Right atrium auricular region (tissue), 2 donors: ENCODE data around the gene DNM2. TPM values are rescaled to one million over a fixed set of nuclear protein-coding genes. Genes with fewer than 3 reads are reported as not detected.

Experiments used
- DNase-seq: peaks from one replicate; pipeline ENCODE4 v3.0.0-alpha.2; 2019; ENCODE audit warnings: low spot score
- H3K27ac ChIP-seq, 2 donors: fragments of 200-600 bp; sonication (generic); 1 replicate in 1 of 2; 2 replicates in 1 of 2; pipeline ENCODE4 v1.5.1; 2016 to 2019
- H3K27me3 ChIP-seq, 2 donors: fragments of 200-600 bp; sonication (generic); one replicate each; pipeline versions ENCODE4 v1.5.1 to v1.6.0; 2017 to 2019
- H3K36me3 ChIP-seq: fragments of 200-600 bp; sonication (generic); one replicate; pipeline ENCODE4 v1.5.1; 2016
- H3K4me1 ChIP-seq, 2 donors: fragments of 200-600 bp; sonication (generic); one replicate each; pipeline versions ENCODE4 v1.5.1 to v1.6.0; 2017 to 2019
- H3K4me3 ChIP-seq, 2 donors: fragments of 200-600 bp; sonication (generic); 1 replicate in 1 of 2; 2 replicates in 1 of 2; pipeline ENCODE4 v1.5.1; 2017 to 2019; ENCODE audit warnings: mild to moderate bottlenecking in 1 of 2, moderate library complexity in 1 of 2
- H3K9me3 ChIP-seq, 2 donors: fragments of 200-600 bp; sonication (generic); one replicate each; pipeline ENCODE4 v1.5.1; 2019
- CTCF ChIP-seq, 2 donors: fragments of 200-600 bp; sonication (generic); IDR thresholded peaks; one replicate each; pipeline ENCODE4 v1.5.1; 2019; ENCODE audit warnings: antibody characterized with exemption in 2 of 2
- total RNA-seq, 2 donors: library from RNA; depleted of rRNA; stranded (reverse); fragments of >200 nt; gene quantifications; one replicate each; pipeline ENCODE4 v1.1.0, GENCODE V29; 2016

The DNM2 gene
- total RNA-seq, 2 donors from 2014 or later: 111 to 144 TPM

GRCh38 chr19:10797541-10798256 is 79.8 kb downstream of the DNM2 start:
- Histone ChIP-seq H3K27me3 (no peaks in the 10 kb centered on the region), H3K4me3 (no peak overlapping the region), H3K9me3 (no peaks in the 10 kb centered on the region), H3K4me1 (peaks cover 0 to 18% of the 10 kb centered on the region in 2 donors), H3K36me3 (peaks cover 89% of the 10 kb centered on the region), H3K27ac (no peak overlapping the region)
- DNase-seq: no peak
- no peak for TF ChIP-seq CTCF (IDR thresholded peaks at IDR 0.05)

GRCh38 chr19:10800488-10800887 is 82.6 kb downstream of the DNM2 start:
- DNase-seq: no peak
- Histone ChIP-seq H3K9me3 (no peaks in the 10 kb centered on the region), H3K36me3 (peaks cover 89% of the 10 kb centered on the region), H3K27ac (peak overlapping the region; percentile 30 to 43), H3K4me3 (no peak overlapping the region), H3K27me3 (no peaks in the 10 kb centered on the region), H3K4me1 (peaks cover 0 to 18% of the 10 kb centered on the region in 2 donors)
- TF ChIP-seq CTCF (IDR thresholded peaks at IDR 0.05): no peak

- peaks cover 83% of the 10 kb centered on the region for H3K36me3 ChIP-seq
Observed at GRCh38 chr19:10802479-10802878, 84.6 kb downstream of the DNM2 start.

GRCh38 chr19:10803252-10803651 is 85.4 kb downstream of the DNM2 start:
- H3K27me3 ChIP-seq: no peaks in the 10 kb centered on the region
- H3K9me3 ChIP-seq: no peaks in the 10 kb centered on the region
- DNase-seq: no peak
- TF ChIP-seq CTCF (IDR thresholded peaks at IDR 0.05): no peak
- peaks cover 81% of the 10 kb centered on the region for H3K36me3 ChIP-seq
- no peak overlapping the region for H3K4me3 ChIP-seq
- H3K27ac ChIP-seq: no peak overlapping the region
- H3K4me1 ChIP-seq: peaks cover 0 to 12% of the 10 kb centered on the region in 2 donors

More at GRCh38 chr19:10802479-10802878, 84.6 kb downstream of the DNM2 start:
- H3K27me3 ChIP-seq: no peaks in the 10 kb centered on the region
- H3K4me1 ChIP-seq: peaks cover 0 to 13% of the 10 kb centered on the region in 2 donors
- no peak for DNase-seq
- no peak overlapping the region for H3K27ac ChIP-seq
- TF ChIP-seq CTCF (IDR thresholded peaks at IDR 0.05): no peak
- H3K4me3 ChIP-seq: no peak overlapping the region
- no peaks in the 10 kb centered on the region for H3K9me3 ChIP-seq

- Histone ChIP-seq H3K36me3 (peaks cover 89% of the 10 kb centered on the region), H3K27me3 (no peaks in the 10 kb centered on the region), H3K27ac (no peak overlapping the region), H3K4me1 (peaks cover 0 to 6% of the 10 kb centered on the region in 2 donors), H3K4me3 (no peak overlapping the region), H3K9me3 (no peaks in the 10 kb centered on the region)
- DNase-seq: no peak
- TF ChIP-seq CTCF (IDR thresholded peaks at IDR 0.05): no peak
Observed at GRCh38 chr19:10805065-10805757, 87.3 kb downstream of the DNM2 start.
